Germinal center (tissue), 1 donor: ENCODE measurements around the gene LTB4R.

Source experiments
- DNase-seq: peaks from one replicate; pipeline ENCODE4 v3.0.0; 2012; ENCODE audit warnings: mixed read lengths, low spot score

The LTB4R gene

GRCh38 chr14:24278424-24278823 lies 32.9 kb upstream of the LTB4R start:
- DNase-seq, result no peak

- peak; percentile 64 for DNase-seq
Observed at GRCh38 chr14:24279301-24280186, 31.8 kb upstream of the LTB4R start.

GRCh38 chr14:24280797-24281460 lies 30.4 kb upstream of the LTB4R start:
- no peak for DNase-seq

- DNase-seq, result no peak
Observed at GRCh38 chr14:24281636-24282035, 29.7 kb upstream of the LTB4R start.

GRCh38 chr14:24282736-24283135 lies 28.6 kb upstream of the LTB4R start:
- DNase-seq, result no peak

- DNase-seq, result no peak
Observed at GRCh38 chr14:24283796-24284460, 27.4 kb upstream of the LTB4R start.

- DNase-seq, result no peak
Observed at GRCh38 chr14:24284501-24285035, 26.7 kb upstream of the LTB4R start.

GRCh38 chr14:24285351-24285750 lies 26.0 kb upstream of the LTB4R start:
- no peak for DNase-seq

- DNase-seq, result no peak
Observed at GRCh38 chr14:24286996-24287395, 24.3 kb upstream of the LTB4R start.

- DNase-seq, result no peak
Observed at GRCh38 chr14:24289649-24290280, 21.5 kb upstream of the LTB4R start.

- DNase-seq, result no peak
Observed at GRCh38 chr14:24290746-24291145, 20.6 kb upstream of the LTB4R start.

- DNase-seq, result no peak
Observed at GRCh38 chr14:24291446-24292117, 19.7 kb upstream of the LTB4R start.

GRCh38 chr14:24292118-24292807 lies 19.0 kb upstream of the LTB4R start:
- no peak for DNase-seq

GRCh38 chr14:24293525-24293924 lies 17.8 kb upstream of the LTB4R start:
- no peak for DNase-seq

GRCh38 chr14:24296341-24297157 lies 14.8 kb upstream of the LTB4R start:
- peak; percentile 77 for DNase-seq

GRCh38 chr14:24297190-24297964 lies 13.9 kb upstream of the LTB4R start:
- DNase-seq, result no peak

GRCh38 chr14:24298892-24299254 lies 12.4 kb upstream of the LTB4R start:
- DNase-seq, result no peak

- peak; percentile 96 for DNase-seq
Observed at GRCh38 chr14:24299255-24300191, 11.8 kb upstream of the LTB4R start, which contains the start of the genes DHRS1 and NOP9. Gene DHRS1, minus strand, starts transcription at chr14:24299780. Its CDS starts 674 bp downstream, at chr14:24299106. Gene NOP9, plus strand, starts transcription at chr14:24299850. Its CDS starts 105 bp downstream, at chr14:24299955.
